KMS-11 (cell line): ENCODE results near the gene PCCA.

Experiments
- H2AFZ ChIP-seq: fragments of 200-600 bp; sonication (generic); 2 replicates; pipeline ENCODE4 v1.6.1; 2016; ENCODE audit warnings: antibody characterized with exemption, mixed run types, low read depth
- H3K27ac ChIP-seq: fragments of 200-600 bp; sonication (generic); 2 replicates; pipeline ENCODE4 v1.6.1; 2016; ENCODE audit warnings: mild to moderate bottlenecking, mixed run types
- H3K27me3 ChIP-seq: fragments of 200-600 bp; sonication (generic); 2 replicates; pipeline ENCODE4 v1.6.1; 2017; ENCODE audit warnings: mild to moderate bottlenecking, low read depth, mixed run types, moderate library complexity; ENCODE audit not compliant: insufficient read depth
- H3K36me3 ChIP-seq: fragments of 200-600 bp; sonication (generic); 2 replicates; pipeline ENCODE4 v1.6.1; 2017; ENCODE audit warnings: mild to moderate bottlenecking, mixed run types; ENCODE audit not compliant: insufficient read depth
- H3K4me1 ChIP-seq: fragments of 200-600 bp; sonication (generic); 2 replicates; pipeline ENCODE4 v1.6.1; 2016; ENCODE audit warnings: mild to moderate bottlenecking, low read depth, mixed run types; ENCODE audit not compliant: poor library complexity, severe bottlenecking
- H3K4me2 ChIP-seq: fragments of 200-600 bp; sonication (generic); 2 replicates; pipeline ENCODE4 v1.7.0; 2016; ENCODE audit warnings: mild to moderate bottlenecking, mixed run types
- H3K4me3 ChIP-seq: fragments of 200-600 bp; sonication (generic); IDR thresholded peaks from 2 replicates; pipeline ENCODE4 v1.6.1; 2017; ENCODE audit warnings: low read depth, low read length, mixed read lengths; ENCODE audit not compliant: insufficient read depth
- H3K79me2 ChIP-seq: fragments of 200-600 bp; sonication (generic); 2 replicates; pipeline ENCODE4 v1.6.1; 2016; ENCODE audit warnings: low read depth, mixed run types; ENCODE audit not compliant: insufficient read depth
- H3K9ac ChIP-seq: fragments of 200-600 bp; sonication (generic); 2 replicates; pipeline ENCODE4 v1.6.1; 2016; ENCODE audit warnings: mild to moderate bottlenecking, mixed run types
- H4K20me1 ChIP-seq: fragments of 200-600 bp; sonication (generic); 2 replicates; pipeline ENCODE4 v1.6.1; 2016; ENCODE audit warnings: mild to moderate bottlenecking, mixed run types; ENCODE audit not compliant: insufficient read depth
- CTCF ChIP-seq: fragments of 200-600 bp; sonication (generic); conservative IDR thresholded peaks from 2 replicates; pipeline ENCODE4 v1.6.1; 2017; ENCODE audit warnings: low read depth, mild to moderate bottlenecking, antibody characterized with exemption, low read length, moderate library complexity, mixed read lengths

PCCA gene

GRCh38 chr13:100525453-100526317, 436.8 kb downstream of the PCCA start:
- Histone ChIP-seq H3K4me3 (no peak overlapping the region), H3K4me2 (no peak overlapping the region), H2AFZ (no peak overlapping the region), H3K9ac (no peak overlapping the region), H3K36me3 (no peaks in the 10 kb centered on the region), H4K20me1 (no peaks in the 10 kb centered on the region), H3K27me3 (no peaks in the 10 kb centered on the region), H3K79me2 (no peaks in the 10 kb centered on the region), H3K4me1 (no peaks in the 10 kb centered on the region), H3K27ac (no peak overlapping the region)
- no peak for TF ChIP-seq CTCF

- Histone ChIP-seq H3K27me3 (no peaks in the 10 kb centered on the region), H3K9ac (no peak overlapping the region), H3K4me1 (no peaks in the 10 kb centered on the region), H4K20me1 (no peaks in the 10 kb centered on the region), H3K36me3 (no peaks in the 10 kb centered on the region), H3K27ac (no peak overlapping the region), H3K79me2 (no peaks in the 10 kb centered on the region), H2AFZ (no peak overlapping the region), H3K4me2 (no peak overlapping the region), H3K4me3 (no peak overlapping the region)
- TF ChIP-seq CTCF: no peak
Measured at GRCh38 chr13:100526318-100527000, 437.6 kb downstream of the PCCA start.

GRCh38 chr13:100527644-100528043, 438.8 kb downstream of the PCCA start:
- Histone ChIP-seq H3K4me2 (no peak overlapping the region), H3K27me3 (no peaks in the 10 kb centered on the region), H3K4me3 (no peak overlapping the region), H3K27ac (no peak overlapping the region), H3K4me1 (no peaks in the 10 kb centered on the region), H4K20me1 (no peaks in the 10 kb centered on the region), H2AFZ (no peak overlapping the region), H3K79me2 (no peaks in the 10 kb centered on the region), H3K36me3 (no peaks in the 10 kb centered on the region), H3K9ac (no peak overlapping the region)
- no peak for TF ChIP-seq CTCF

- Histone ChIP-seq H3K27me3 (no peaks in the 10 kb centered on the region), H3K79me2 (no peaks in the 10 kb centered on the region), H3K9ac (no peak overlapping the region), H4K20me1 (no peaks in the 10 kb centered on the region), H3K4me2 (no peak overlapping the region), H3K27ac (no peak overlapping the region), H3K4me3 (no peak overlapping the region), H3K4me1 (no peaks in the 10 kb centered on the region), H2AFZ (no peak overlapping the region), H3K36me3 (no peaks in the 10 kb centered on the region)
- TF ChIP-seq CTCF: no peak
Measured at GRCh38 chr13:100528353-100528752, 439.5 kb downstream of the PCCA start.
